OCI-LY7 (cell line): ENCODE data around the gene ECEL1. TPM values are rescaled to one million over a fixed set of nuclear protein-coding genes. Genes with fewer than 3 reads are reported as not detected.

ENCODE experiments used
- BruUV-seq: library from RNA; stranded (reverse); fragments of 400-500 nt; replicated peaks from 2 replicates; lab custom pipeline; 2021; lab: Mats Ljungman, UMichigan
- CTCF ChIA-PET: fragments of 300-600 bp; sonication (Branson Sonifier 250); formaldehyde crosslinking; loops from one replicate; lab custom pipeline; 2022; ENCODE audit warnings: antibody characterized with exemption; ENCODE audit not compliant: unreplicated experiment; lab: Charles Lee
- POLR2A ChIA-PET: fragments of 300-600 bp; sonication (Branson Sonifier 250); formaldehyde crosslinking; loops from one replicate; lab custom pipeline; 2022; ENCODE audit warnings: antibody characterized with exemption; lab: Charles Lee
- DNase-seq: peaks from one replicate; pipeline ENCODE4 v3.0.0-alpha.2; 2015; ENCODE audit warnings: low spot score
- H2AFZ ChIP-seq: fragments of 200-600 bp; sonication (generic), shearing (Covaris generic); 2 replicates; pipeline ENCODE4 v1.6.1; 2014; ENCODE audit warnings: mild to moderate bottlenecking, antibody characterized with exemption, low read length, moderate library complexity
- H3K27ac ChIP-seq: fragments of 200-600 bp; sonication (generic); 2 replicates; pipeline ENCODE4 v1.5.1; 2014; ENCODE audit warnings: mixed run types, low read depth, mild to moderate bottlenecking, moderate library complexity, low read length, inconsistent platforms; ENCODE audit not compliant: poor library complexity, severe bottlenecking
- H3K36me3 ChIP-seq: fragments of 200-600 bp; sonication (generic); 2 replicates; pipeline ENCODE4 v1.6.1; 2014; ENCODE audit warnings: mild to moderate bottlenecking, antibody characterized with exemption, low read length, moderate library complexity, mixed read lengths; ENCODE audit not compliant: insufficient read depth
- H3K4me1 ChIP-seq: fragments of 200-600 bp; sonication (generic); 2 replicates; pipeline ENCODE4 v1.5.1; 2014; ENCODE audit warnings: mild to moderate bottlenecking, low read length; ENCODE audit not compliant: insufficient read depth, poor library complexity, severe bottlenecking
- H3K4me2 ChIP-seq: fragments of 200-600 bp; sonication (generic); 2 replicates; pipeline ENCODE4 v1.6.1; 2014; ENCODE audit warnings: mild to moderate bottlenecking, low read length
- H3K4me3 ChIP-seq: fragments of 200-600 bp; sonication (generic); 2 replicates; pipeline ENCODE4 v1.5.1; 2014; ENCODE audit warnings: mild to moderate bottlenecking, low read depth, low read length; ENCODE audit not compliant: poor library complexity, severe bottlenecking
- H3K79me2 ChIP-seq: fragments of 200-600 bp; sonication (generic); 2 replicates; pipeline ENCODE4 v1.6.1; 2016; ENCODE audit warnings: low read depth, mild to moderate bottlenecking, low read length, moderate library complexity, mixed read lengths; ENCODE audit not compliant: insufficient read depth
- H3K9me2 ChIP-seq: fragments of 200-600 bp; sonication (generic); 2 replicates; pipeline ENCODE4 v1.6.1; 2016; ENCODE audit warnings: mild to moderate bottlenecking, low read length, mixed read lengths; ENCODE audit not compliant: insufficient read depth
- H3K9me3 ChIP-seq: fragments of 200-600 bp; sonication (generic); 2 replicates; pipeline ENCODE4 v1.6.1; 2014; ENCODE audit warnings: mild to moderate bottlenecking, mixed run types, low read length, mixed read lengths
- H4K20me1 ChIP-seq: fragments of 200-600 bp; sonication (generic); 2 replicates; pipeline ENCODE4 v1.6.1; 2014; ENCODE audit warnings: mild to moderate bottlenecking, antibody characterized with exemption, low read length, moderate library complexity, mixed read lengths; ENCODE audit not compliant: insufficient read depth
- CTCF ChIP-seq: fragments of 200-600 bp; sonication (generic); conservative IDR thresholded peaks from 2 replicates; pipeline ENCODE4 v1.5.1; 2014; ENCODE audit warnings: mild to moderate bottlenecking, antibody characterized with exemption, low read length, moderate library complexity, mixed read lengths
- EZH2phosphoT487 ChIP-seq: fragments of 200-600 bp; sonication (generic); IDR thresholded peaks from 2 replicates; pipeline ENCODE4 v1.6.1; 2018; ENCODE audit warnings: low read depth, borderline replicate concordance, mild to moderate bottlenecking, mixed run types, antibody characterized with exemption, low read length, moderate library complexity, mixed read lengths
- intact Hi-C: fragments of 100-400 bp; cut with micrococcal nuclease; formaldehyde crosslinking; loops from one replicate; pipeline ENCODE4 v1.10.0; 2022; ENCODE audit not compliant: unreplicated experiment
- total RNA-seq, 2 experiments: library from RNA; depleted of rRNA in 1 of 2; stranded (reverse); fragments of >200 nt in 1 of 2; shearing (Covaris generic) in 1 of 2; gene quantifications; 2 replicates each; pipeline ENCODE4 v1.2.3, GENCODE V29; 2014 to 2022

The ECEL1 gene
- total RNA-seq, 2 experiments from 2014 or later, result not detected

GRCh38 chr2:232466221-232466620 is 21.4 kb downstream of the ECEL1 start:
- ChIA-PET CTCF (no interaction called here), POLR2A (interaction anchor here (0.6 to 1.4 kb wide), 6 partner anchors 8 to 1407 kb away, joined by 3 to 6 read pairs (median 3); no protein-coding TSS in a partner anchor)
- peak overlapping the region; percentile 95 for H2AFZ ChIP-seq
- H3K36me3 ChIP-seq, result no peaks in the 10 kb centered on the region
- peak; percentile 85 for DNase-seq
- TF ChIP-seq EZH2phosphoT487 (no peak), CTCF (no peak)
- peaks cover 34% of the 10 kb centered on the region for H3K4me1 ChIP-seq
- intact Hi-C loops, result no loop called here
- no peaks in the 10 kb centered on the region for H3K9me2 ChIP-seq
- H3K4me2 ChIP-seq, result peak overlapping the region; percentile 39
- no TSS peak for BruUV-seq
- no peaks in the 10 kb centered on the region for H4K20me1 ChIP-seq
- no peaks in the 10 kb centered on the region; the same call in 1 of the 2 replicates for H3K9me3 ChIP-seq
- peak overlapping the region; percentile 27 for H3K4me3 ChIP-seq
- H3K79me2 ChIP-seq, result no peaks in the 10 kb centered on the region
- peak overlapping the region; percentile 76 for H3K27ac ChIP-seq

- no peak for TF ChIP-seq EZH2phosphoT487
- TF ChIP-seq CTCF, result no peak
- DNase-seq, result no peak
- H3K9me3 ChIP-seq, result no peaks in the 10 kb centered on the region; the same call in 1 of the 2 replicates
- H3K79me2 ChIP-seq, result no peaks in the 10 kb centered on the region
- H4K20me1 ChIP-seq, result no peaks in the 10 kb centered on the region
- POLR2A ChIA-PET, result interaction anchor here (0.6 to 1.0 kb wide), 3 partner anchors 8 to 479 kb away, joined by 3 to 5 read pairs (median 3); no protein-coding TSS in a partner anchor
- H3K36me3 ChIP-seq, result no peaks in the 10 kb centered on the region
- peaks cover 34% of the 10 kb centered on the region for H3K4me1 ChIP-seq
- CTCF ChIA-PET, result interaction anchor here (0.9 kb wide), 1 partner anchor 12 kb away, joined by 3 read pairs; no protein-coding TSS in a partner anchor
- H3K9me2 ChIP-seq, result no peaks in the 10 kb centered on the region
- no TSS peak for BruUV-seq
- H2AFZ ChIP-seq, result peak overlapping the region; percentile 59; the same call in 1 of the 2 replicates
- no peak overlapping the region for H3K4me2 ChIP-seq
- no peak overlapping the region for H3K27ac ChIP-seq
- no peak overlapping the region for H3K4me3 ChIP-seq
- intact Hi-C loops, result no loop called here
These were observed 22.6 kb downstream of the ECEL1 start for GRCh38 chr2:232465061-232465460.

- no TSS peak for BruUV-seq
- TF ChIP-seq CTCF (no peak), EZH2phosphoT487 (no peak)
- no peaks in the 10 kb centered on the region; the same call in 1 of the 2 replicates for H3K9me3 ChIP-seq
- H3K79me2 ChIP-seq, result no peaks in the 10 kb centered on the region
- DNase-seq, result no peak
- intact Hi-C loops, result no loop called here
- H3K4me3 ChIP-seq, result no peak overlapping the region
- H3K4me2 ChIP-seq, result no peak overlapping the region
- no peaks in the 10 kb centered on the region for H4K20me1 ChIP-seq
- no peak overlapping the region for H3K27ac ChIP-seq
- H3K36me3 ChIP-seq, result no peaks in the 10 kb centered on the region
- no peaks in the 10 kb centered on the region for H3K9me2 ChIP-seq
- peaks cover 34% of the 10 kb centered on the region for H3K4me1 ChIP-seq
- CTCF ChIA-PET, result interaction anchor here (0.9 kb wide), 1 partner anchor 13 kb away, joined by 3 read pairs; no protein-coding TSS in a partner anchor
- peak overlapping the region; percentile 59; the same call in 1 of the 2 replicates for H2AFZ ChIP-seq
- POLR2A ChIA-PET, result interaction anchor here (0.6 to 1.0 kb wide), 4 partner anchors 9 to 632 kb away, joined by 3 to 5 read pairs (median 4); no protein-coding TSS in a partner anchor
These were observed 23.1 kb downstream of the ECEL1 start for GRCh38 chr2:232464544-232464885.
